ENCODE data around the gene NOP9. TPM values are rescaled to one million over a fixed set of nuclear protein-coding genes. Genes with fewer than 3 reads are reported as not detected.
A peak's percentile ranks its signal among the peaks of the same experiment; 100 is the strongest.

Gene NOP9
- total RNA-seq, 2 experiments from 2014 or later: 25.8 to 27.7 TPM

DNA sequence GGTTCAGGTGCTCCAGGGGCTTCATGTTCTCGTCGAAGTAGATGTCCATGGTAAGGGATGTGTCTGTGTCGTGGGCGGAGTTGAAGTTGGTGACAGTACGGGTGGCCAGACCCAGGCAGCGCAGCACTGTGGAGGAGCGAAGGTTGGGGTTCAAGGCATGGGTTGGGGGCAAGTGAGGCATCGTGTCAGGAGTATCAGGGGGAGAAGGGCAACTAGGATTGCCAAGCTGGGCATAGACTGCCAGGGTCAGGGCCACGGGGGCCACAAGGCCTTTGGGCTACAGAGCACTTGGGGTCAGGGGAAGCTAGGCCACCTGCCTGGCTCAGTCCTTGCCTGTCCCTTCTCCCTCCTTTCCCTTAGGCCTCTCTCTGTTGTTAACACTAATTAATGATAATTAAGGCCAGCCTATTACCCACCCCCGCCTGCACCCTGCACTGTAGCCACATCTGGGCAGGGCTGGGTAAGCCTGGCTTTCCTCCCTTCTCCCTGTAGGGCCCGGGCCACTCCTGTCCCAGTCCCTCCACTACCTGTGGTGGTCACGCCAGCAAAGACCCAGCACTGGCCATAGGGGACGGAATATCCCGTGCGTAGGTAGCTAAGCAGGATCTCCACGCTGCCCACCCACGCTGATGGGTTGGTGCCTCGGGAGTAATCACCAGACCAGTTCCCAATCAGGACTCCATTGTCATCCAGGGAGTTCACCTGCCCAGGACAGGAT, 40.9 kb upstream of the NOP9 start:
- DNase-seq: no peak
- Mint-ChIP-seq H3K36me3 (ENCODE audit: low read depth) (peaks cover 9% of the 10 kb centered on the region), H3K27ac (no peak overlapping the region), H3K4me3 (no peak overlapping the region), H3K4me1 (no peaks in the 10 kb centered on the region), H3K27me3 (no peaks in the 10 kb centered on the region), H3K9me3 (no peaks in the 10 kb centered on the region)
- CTCF ChIA-PET: interaction anchor here (1.2 to 2.4 kb wide), 3 partner anchors 12 to 40 kb away, joined by 3 to 8 read pairs (median 3); partner anchors contain the start of genes RABGGTA and TINF2
- POLR2A ChIA-PET: interaction anchor here (1.3 to 2.0 kb wide), 3 partner anchors 12 to 46 kb away, joined by 3 to 7 read pairs (median 3); partner anchors contain the start of gene RABGGTA

DNA sequence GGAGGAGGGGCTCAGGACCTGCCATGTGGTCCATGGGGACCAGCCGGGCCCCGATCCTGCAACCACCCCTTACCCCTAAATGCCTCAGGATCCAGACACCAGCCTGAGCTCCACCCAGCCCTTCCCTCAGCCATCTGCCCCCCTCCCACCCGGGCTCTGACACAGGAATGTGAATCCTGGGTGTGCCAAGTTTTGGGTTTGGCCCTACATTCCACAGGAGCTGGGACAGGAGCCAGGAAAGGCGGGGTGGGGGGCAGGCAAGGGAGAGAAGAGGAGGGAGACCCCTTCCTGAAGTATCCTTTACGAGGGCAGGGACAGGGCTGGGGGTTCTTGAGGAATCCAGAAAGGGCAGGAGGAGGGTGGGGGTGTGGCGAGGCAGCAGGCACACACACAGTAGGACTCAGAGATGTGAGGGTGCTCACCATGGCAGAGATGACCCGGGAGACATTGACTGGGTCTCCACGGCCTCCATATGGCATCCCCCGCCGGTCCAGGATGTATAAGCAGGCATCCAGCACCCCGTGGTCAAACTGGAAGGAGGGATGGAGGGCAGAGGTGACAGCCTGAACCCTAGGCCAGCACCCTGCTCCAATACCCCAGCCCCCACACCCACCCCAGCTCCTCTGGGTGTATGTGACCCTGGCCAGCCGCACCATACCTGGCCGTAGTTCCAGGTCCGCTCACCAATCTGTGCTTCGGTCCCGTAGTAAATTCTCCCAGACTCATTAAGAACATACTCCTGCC, 40.2 kb upstream of the NOP9 start:
- Mint-ChIP-seq H3K9me3 (no peaks in the 10 kb centered on the region), H3K4me1 (no peaks in the 10 kb centered on the region), H3K4me3 (no peak overlapping the region), H3K36me3 (ENCODE audit: low read depth) (peaks cover 9% of the 10 kb centered on the region), H3K27ac (no peak overlapping the region), H3K27me3 (no peaks in the 10 kb centered on the region)
- POLR2A ChIA-PET: interaction anchor here (1.5 kb wide), 1 partner anchor 45 kb away, joined by 3 read pairs; no protein-coding TSS in a partner anchor
- DNase-seq: no peak
- CTCF ChIA-PET: no interaction called here

GRCh38 chr14:24260026-24260779, 39.4 kb upstream of the NOP9 start:
- ChIA-PET CTCF (no interaction called here), POLR2A (interaction anchor here (0.7 kb wide), 1 partner anchor 13 kb away, joined by 3 read pairs; no protein-coding TSS in a partner anchor)
- Mint-ChIP-seq H3K27ac (no peak overlapping the region), H3K9me3 (no peaks in the 10 kb centered on the region), H3K36me3 (ENCODE audit: low read depth) (peaks cover 8% of the 10 kb centered on the region), H3K4me1 (no peaks in the 10 kb centered on the region), H3K4me3 (no peak overlapping the region), H3K27me3 (no peaks in the 10 kb centered on the region)
- no peak for DNase-seq

GRCh38 chr14:24260780-24261157, 38.9 kb upstream of the NOP9 start:
- Mint-ChIP-seq H3K9me3 (no peaks in the 10 kb centered on the region), H3K27ac (no peak overlapping the region), H3K27me3 (no peaks in the 10 kb centered on the region), H3K4me1 (no peaks in the 10 kb centered on the region), H3K36me3 (ENCODE audit: low read depth) (peaks cover 5% of the 10 kb centered on the region), H3K4me3 (no peak overlapping the region)
- CTCF ChIA-PET: no interaction called here
- POLR2A ChIA-PET: interaction anchor here (0.7 kb wide), 1 partner anchor 13 kb away, joined by 3 read pairs; no protein-coding TSS in a partner anchor
- DNase-seq: no peak

- ChIA-PET POLR2A (interaction anchor here (0.7 to 2.1 kb wide), 4 partner anchors 9 to 19 kb away, joined by 3 to 6 read pairs (median 4); partner anchors contain the start of gene TINF2), CTCF (interaction anchor here (0.7 to 1.9 kb wide), 2 partner anchors 10 to 778 kb away, joined by 3 to 6 read pairs; partner anchors contain the start of gene RABGGTA)
- H3K36me3 Mint-ChIP-seq (ENCODE audit: low read depth): peaks cover 8% of the 10 kb centered on the region
- H3K9me3 Mint-ChIP-seq: no peaks in the 10 kb centered on the region
- H3K4me1 Mint-ChIP-seq: no peaks in the 10 kb centered on the region
- no peaks in the 10 kb centered on the region for H3K27me3 Mint-ChIP-seq
- H3K27ac Mint-ChIP-seq: no peak overlapping the region
- H3K4me3 Mint-ChIP-seq: no peak overlapping the region
- DNase-seq: no peak
These were observed 38.2 kb upstream of the NOP9 start for GRCh38 chr14:24261256-24261968.

DNA sequence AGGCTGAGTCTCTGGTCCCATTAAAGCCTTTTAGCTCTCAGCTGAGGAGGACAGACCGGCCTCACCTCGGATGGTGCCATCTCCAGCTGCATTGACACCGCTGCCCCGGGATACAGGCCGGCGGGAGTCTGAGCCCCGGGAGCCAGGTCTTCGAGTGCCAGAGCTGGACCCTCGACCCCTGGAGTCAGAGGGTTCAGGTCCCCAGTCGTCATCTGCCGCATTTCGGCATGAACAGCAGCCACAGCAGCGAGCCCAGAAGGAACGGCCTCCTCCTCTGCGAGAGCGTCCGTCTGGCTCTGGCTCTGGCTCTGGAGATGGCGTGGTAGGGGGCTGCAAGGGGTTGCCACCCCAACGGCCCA, 37.7 kb upstream of the NOP9 start:
- Mint-ChIP-seq H3K27ac (no peak overlapping the region), H3K36me3 (ENCODE audit: low read depth) (peaks cover 11% of the 10 kb centered on the region), H3K4me1 (no peaks in the 10 kb centered on the region), H3K27me3 (no peaks in the 10 kb centered on the region), H3K4me3 (no peak overlapping the region), H3K9me3 (no peaks in the 10 kb centered on the region)
- POLR2A ChIA-PET: interaction anchor here (1.1 to 2.1 kb wide), 3 partner anchors 10 to 20 kb away, joined by 3 to 6 read pairs (median 6); partner anchors contain the start of gene TINF2
- no peak for DNase-seq
- CTCF ChIA-PET: interaction anchor here (0.7 to 1.9 kb wide), 2 partner anchors 9 to 779 kb away, joined by 3 to 6 read pairs; partner anchors contain the start of gene RABGGTA

DNA sequence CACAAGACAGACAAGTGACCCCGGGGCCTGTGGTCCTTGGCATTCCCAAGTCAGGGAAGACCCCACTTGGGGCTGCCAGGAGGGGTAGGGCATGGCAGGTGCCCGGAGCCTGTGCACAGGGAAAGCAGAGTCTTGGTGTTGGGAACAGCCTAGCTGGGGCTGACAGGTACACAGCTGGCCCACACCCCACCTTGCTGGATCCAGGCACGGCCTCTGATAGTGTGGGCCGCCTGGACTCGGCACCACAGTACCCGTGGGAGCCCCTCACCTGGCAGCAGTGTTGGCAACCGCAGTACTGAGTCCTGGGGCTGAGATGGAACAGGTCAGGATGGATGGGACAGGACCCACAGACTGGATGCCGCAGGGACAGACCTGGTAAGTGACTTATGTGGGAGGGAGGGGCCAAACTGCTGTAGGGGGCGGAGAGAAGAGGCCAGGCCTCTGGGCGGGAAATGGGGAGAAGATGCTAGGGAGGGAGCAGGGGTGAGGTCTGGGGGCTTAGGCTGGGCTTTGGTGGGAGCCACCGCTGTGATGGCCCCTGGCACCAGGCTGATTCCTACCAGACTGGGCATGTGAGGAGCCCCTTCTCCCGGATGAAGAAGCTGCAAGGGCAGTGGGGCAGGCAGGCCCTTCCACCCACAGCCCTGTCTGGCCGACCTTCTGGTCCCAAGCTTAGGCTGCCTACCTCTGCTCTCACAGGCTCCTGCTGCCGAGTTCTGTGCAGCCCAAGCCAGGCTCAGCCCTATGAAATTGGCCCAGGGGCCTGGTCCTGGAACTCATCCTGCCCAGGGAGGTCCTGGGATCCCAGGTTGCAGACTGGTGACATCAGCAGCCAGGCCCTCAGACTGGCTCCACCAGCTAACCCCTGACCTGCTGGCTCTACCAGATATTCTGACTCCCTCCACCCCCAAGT, 36.6 kb upstream of the NOP9 start, which contains the start of gene TGM1:
Gene TGM1, minus strand, starts transcription at position 357 of the 913 bp plus-strand sequence. CDS start 825 bp downstream, outside the sequence.
- Mint-ChIP-seq H3K27ac (no peak within 1 kb of the TSS), H3K36me3 (ENCODE audit: low read depth) (peaks cover 14% of the 10 kb centered on the region), H3K27me3 (no peaks in the 10 kb centered on the region), H3K4me1 (no peaks in the 10 kb centered on the region), H3K9me3 (no peaks in the 10 kb centered on the region), H3K4me3 (no peak within 1 kb of the TSS)
- ChIA-PET CTCF (interaction anchor here (1.9 kb wide), 1 partner anchor 8 kb away, joined by 6 read pairs; the partner anchor contains the start of gene RABGGTA), POLR2A (interaction anchor here (0.7 to 2.1 kb wide), 4 partner anchors 9 to 21 kb away, joined by 3 to 6 read pairs (median 4); partner anchors contain the start of genes RABGGTA and TINF2)
- DNase-seq: no peak

GRCh38 chr14:24263848-24264247, 35.8 kb upstream of the NOP9 start:
- H3K27ac Mint-ChIP-seq: no peak overlapping the region
- H3K4me3 Mint-ChIP-seq: no peak overlapping the region
- H3K9me3 Mint-ChIP-seq: no peaks in the 10 kb centered on the region
- no peaks in the 10 kb centered on the region for H3K27me3 Mint-ChIP-seq
- ChIA-PET POLR2A (interaction anchor here (0.6 kb wide), 1 partner anchor 102 kb away, joined by 3 read pairs; no protein-coding TSS in a partner anchor), CTCF (no interaction called here)
- DNase-seq: no peak
- peaks cover 14% of the 10 kb centered on the region for H3K36me3 Mint-ChIP-seq (ENCODE audit: low read depth)
- no peaks in the 10 kb centered on the region for H3K4me1 Mint-ChIP-seq

GRCh38 chr14:24264298-24264697, 35.4 kb upstream of the NOP9 start:
- DNase-seq: no peak
- ChIA-PET CTCF (no interaction called here), POLR2A (interaction anchor here (0.6 to 1.5 kb wide), 3 partner anchors 16 to 166 kb away, joined by 3 to 5 read pairs (median 3); partner anchors contain the start of genes CBLN3 and KHNYN)
- Mint-ChIP-seq H3K27ac (peak overlapping the region; percentile 31), H3K4me3 (no peak overlapping the region), H3K36me3 (ENCODE audit: low read depth) (peaks cover 16% of the 10 kb centered on the region), H3K27me3 (no peaks in the 10 kb centered on the region), H3K9me3 (no peaks in the 10 kb centered on the region), H3K4me1 (no peaks in the 10 kb centered on the region)

- no peaks in the 10 kb centered on the region for H3K27me3 Mint-ChIP-seq
- no peak overlapping the region for H3K4me3 Mint-ChIP-seq
- ChIA-PET POLR2A (interaction anchor here (1.1 to 1.7 kb wide), 2 partner anchors 20 to 152 kb away, joined by 3 to 4 read pairs; partner anchors contain the start of genes DCAF11 and NRL), CTCF (no interaction called here)
- H3K4me1 Mint-ChIP-seq: peaks cover 14% of the 10 kb centered on the region
- H3K27ac Mint-ChIP-seq: no peak overlapping the region
- H3K36me3 Mint-ChIP-seq (ENCODE audit: low read depth): peaks cover 18% of the 10 kb centered on the region
- H3K9me3 Mint-ChIP-seq: no peaks in the 10 kb centered on the region
- no peak for DNase-seq
These were observed 33.1 kb upstream of the NOP9 start for GRCh38 chr14:24266344-24267244.
